Brain pericyte (primary cell): ENCODE data around the gene TRIM43.
"Not testable (repeated sequence)": the region's sequence is repeated elsewhere in the genome, so short reads cannot be mapped to it uniquely, and the experiment has no call there.

Source experiments
- DNase-seq: peaks from one replicate; pipeline ENCODE4 v3.0.0-alpha.2; 2012; ENCODE audit warnings: low read depth, low spot score

TRIM43 gene

GRCh38 chr2:95641289-95641575 is 49.4 kb downstream of the TRIM43 start:
- DNase-seq: not testable (repeated sequence)

- not testable (repeated sequence) for DNase-seq
Observed at GRCh38 chr2:95641787-95642186, 50.0 kb downstream of the TRIM43 start.

- not testable (repeated sequence) for DNase-seq
Observed at GRCh38 chr2:95642360-95642759, 50.6 kb downstream of the TRIM43 start.

- DNase-seq: not testable (repeated sequence)
Observed at GRCh38 chr2:95642951-95643350, 51.1 kb downstream of the TRIM43 start.

- DNase-seq: not testable (repeated sequence)
Observed at GRCh38 chr2:95645312-95645711, 53.5 kb downstream of the TRIM43 start.

- not testable (repeated sequence) for DNase-seq
Observed at GRCh38 chr2:95646274-95646994, 54.6 kb downstream of the TRIM43 start.

- not testable (repeated sequence) for DNase-seq
Observed at GRCh38 chr2:95648894-95649544, 57.2 kb downstream of the TRIM43 start.
